SK-N-SH (cell line): ENCODE results near the gene MSN.

Experiments used
- CHD2 ChIP-seq: fragments of 150-350 bp; IDR thresholded peaks from 2 replicates; pipeline ENCODE4 v1.6.1; 2018; ENCODE audit warnings: low read length; ENCODE audit not compliant: partially characterized antibody
- EZH2phosphoT487 ChIP-seq: fragments of 200-600 bp; sonication (generic); IDR thresholded peaks from 2 replicates; pipeline ENCODE4 v1.6.1; 2017; ENCODE audit warnings: low read depth, mixed run types, mild to moderate bottlenecking, antibody characterized with exemption, moderate library complexity, borderline replicate concordance
- GATA2 ChIP-seq: sonication (generic); formaldehyde crosslinking; IDR thresholded peaks from 2 replicates; pipeline ENCODE4 v1.5.0; 2020; ENCODE audit warnings: mild to moderate bottlenecking, missing genetic modification reagents
- MEF2A ChIP-seq: IDR thresholded peaks from 2 replicates; pipeline ENCODE4 v1.4.0; 2012; ENCODE audit warnings: low read depth, borderline replicate concordance
- NFIC ChIP-seq: IDR thresholded peaks from 2 replicates; pipeline ENCODE4 v1.4.0; 2012; ENCODE audit warnings: borderline replicate concordance
- POLR2AphosphoS5 ChIP-seq: IDR thresholded peaks from 2 replicates; pipeline ENCODE4 v1.6.1; 2012; ENCODE audit warnings: low read depth, low read length
- RAD21 ChIP-seq: IDR thresholded peaks from 2 replicates; pipeline ENCODE4 v1.6.1; 2012; ENCODE audit warnings: mild to moderate bottlenecking, low read length
- SIN3A ChIP-seq: IDR thresholded peaks from 2 replicates; pipeline ENCODE4 v1.6.1; 2012; ENCODE audit warnings: low read depth, mild to moderate bottlenecking, low read length, moderate library complexity, borderline replicate concordance
- TAF1 ChIP-seq: IDR thresholded peaks from 2 replicates; pipeline ENCODE4 v1.6.1; 2012; ENCODE audit warnings: low read depth, mild to moderate bottlenecking, low read length, moderate library complexity, borderline replicate concordance
- TCF12 ChIP-seq: IDR thresholded peaks from 2 replicates; pipeline ENCODE4 v1.4.0; 2012
- ZBTB33 ChIP-seq: IDR thresholded peaks from 2 replicates; pipeline ENCODE4 v1.4.0; 2012; ENCODE audit warnings: low read depth, borderline replicate concordance
- TF ChIP-seq, protein P1 (sequence below): fragments of 200-600 bp; sonication (generic); IDR thresholded peaks from 2 replicates; pipeline ENCODE4 v1.6.1; 2017; ENCODE audit warnings: antibody characterized with exemption, mild to moderate bottlenecking, moderate library complexity
- TF ChIP-seq, protein P2 (sequence below): IDR thresholded peaks from 2 replicates; pipeline ENCODE4 v1.4.0; 2012; ENCODE audit warnings: low read depth

- TF ChIP-seq, protein P1, sequence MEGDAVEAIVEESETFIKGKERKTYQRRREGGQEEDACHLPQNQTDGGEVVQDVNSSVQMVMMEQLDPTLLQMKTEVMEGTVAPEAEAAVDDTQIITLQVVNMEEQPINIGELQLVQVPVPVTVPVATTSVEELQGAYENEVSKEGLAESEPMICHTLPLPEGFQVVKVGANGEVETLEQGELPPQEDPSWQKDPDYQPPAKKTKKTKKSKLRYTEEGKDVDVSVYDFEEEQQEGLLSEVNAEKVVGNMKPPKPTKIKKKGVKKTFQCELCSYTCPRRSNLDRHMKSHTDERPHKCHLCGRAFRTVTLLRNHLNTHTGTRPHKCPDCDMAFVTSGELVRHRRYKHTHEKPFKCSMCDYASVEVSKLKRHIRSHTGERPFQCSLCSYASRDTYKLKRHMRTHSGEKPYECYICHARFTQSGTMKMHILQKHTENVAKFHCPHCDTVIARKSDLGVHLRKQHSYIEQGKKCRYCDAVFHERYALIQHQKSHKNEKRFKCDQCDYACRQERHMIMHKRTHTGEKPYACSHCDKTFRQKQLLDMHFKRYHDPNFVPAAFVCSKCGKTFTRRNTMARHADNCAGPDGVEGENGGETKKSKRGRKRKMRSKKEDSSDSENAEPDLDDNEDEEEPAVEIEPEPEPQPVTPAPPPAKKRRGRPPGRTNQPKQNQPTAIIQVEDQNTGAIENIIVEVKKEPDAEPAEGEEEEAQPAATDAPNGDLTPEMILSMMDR, result no peak
- peak; percentile 27; the same call in 1 of the 2 replicates for TF ChIP-seq NFIC
- no peak for TF ChIP-seq POLR2AphosphoS5
- no peak for TF ChIP-seq ZBTB33
- no peak for TF ChIP-seq CHD2
- TF ChIP-seq, protein P2, sequence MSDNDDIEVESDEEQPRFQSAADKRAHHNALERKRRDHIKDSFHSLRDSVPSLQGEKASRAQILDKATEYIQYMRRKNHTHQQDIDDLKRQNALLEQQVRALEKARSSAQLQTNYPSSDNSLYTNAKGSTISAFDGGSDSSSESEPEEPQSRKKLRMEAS, result no peak
- no peak for TF ChIP-seq EZH2phosphoT487
- no peak for TF ChIP-seq RAD21
- TF ChIP-seq TAF1, result no peak
- no peak for TF ChIP-seq SIN3A
- no peak for TF ChIP-seq TCF12
- TF ChIP-seq GATA2 (CRISPR knock-in tag), result no peak
- no peak for TF ChIP-seq MEF2A
These were observed 24.5 kb upstream of the MSN start for GRCh38 chrX:65642914-65643491.
